T-cell (primary cell): ENCODE measurements around the gene AGAP1. TPM values are rescaled to one million over a fixed set of nuclear protein-coding genes. Genes with fewer than 3 reads are reported as not detected.

Source experiments
- ATAC-seq, 4 experiments: fragments of 200-7000 bp in 3 of 4; fragments of 150-1000 bp in 1 of 4; cut with Tn5 transposase; replicated peaks in 1 of 4; 1 replicate in 3 of 4; 2 replicates in 1 of 4; pipeline ENCODE4 v1.10.0; 2021; ENCODE audit warnings: moderate library complexity in 3 of 4, mild to moderate bottlenecking in 2 of 4, moderate number of reproducible peaks in 1 of 4
- CTCF ChIA-PET, 2 donors: fragments of 300-600 bp; sonication (Branson Sonifier 250); formaldehyde crosslinking; loops; one replicate each; lab custom pipeline; 2022; ENCODE audit warnings: antibody characterized with exemption in 2 of 2; lab: Charles Lee
- POLR2A ChIA-PET, 2 donors: fragments of 300-600 bp; sonication (Branson Sonifier 250); formaldehyde crosslinking; loops; one replicate each; lab custom pipeline; 2022; ENCODE audit warnings: antibody characterized with exemption in 2 of 2; lab: Charles Lee
- DNase-seq, 35 experiments: peaks; one replicate each; pipeline versions ENCODE4 v3.0.0 to v3.0.0-alpha.2; 2013 to 2023
- H3K27ac ChIP-seq: one replicate; pipeline ENCODE4 v1.5.1; 2013; ENCODE audit warnings: low read length
- H3K27me3 ChIP-seq, 2 experiments: replicated peaks in 1 of 2; 1 replicate in 1 of 2; 2 replicates in 1 of 2; pipeline versions ENCODE4 v1.6.1 to v1.7.0; 2013; ENCODE audit warnings: low read length in 1 of 2, mixed read lengths in 1 of 2; ENCODE audit not compliant: control insufficient read depth in 2 of 2, insufficient read depth in 2 of 2; ENCODE audit errors: extremely low read depth in 1 of 2
- H3K36me3 ChIP-seq, 2 donors: 1 replicate in 1 of 2; 2 replicates in 1 of 2; pipeline versions ENCODE4 v1.6.1 to v1.7.0; 2013; ENCODE audit warnings: low read length in 1 of 2; ENCODE audit not compliant: control insufficient read depth in 2 of 2, insufficient read depth in 1 of 2; ENCODE audit errors: extremely low read depth in 1 of 2
- H3K4me1 ChIP-seq, 2 experiments: 1 replicate in 1 of 2; 2 replicates in 1 of 2; pipeline versions ENCODE4 v1.6.1 to v1.7.0; 2013; ENCODE audit warnings: low read length in 2 of 2, mixed read lengths in 1 of 2; ENCODE audit not compliant: insufficient read depth in 2 of 2, control insufficient read depth in 1 of 2; ENCODE audit errors: extremely low read depth in 1 of 2
- H3K4me3 ChIP-seq, 2 donors: 1 replicate in 1 of 2; 2 replicates in 1 of 2; pipeline versions ENCODE4 v1.5.1 to v1.7.0; 2013; ENCODE audit warnings: mild to moderate bottlenecking in 2 of 2, low read length in 1 of 2, moderate library complexity in 1 of 2; ENCODE audit not compliant: control insufficient read depth in 1 of 2; ENCODE audit errors: extremely low read depth in 1 of 2
- H3K9me3 ChIP-seq: 2 replicates; pipeline ENCODE4 v1.7.0; 2013
- H3K27ac Mint-ChIP-seq, 2 donors: one replicate each; pipeline ENCODE4 v1.8.0; 2020 to 2021; ENCODE audit warnings: mild to moderate bottlenecking in 2 of 2, mixed read lengths in 2 of 2
- H3K27me3 Mint-ChIP-seq, 2 donors: one replicate each; pipeline ENCODE4 v1.8.0; 2021 to 2022; ENCODE audit warnings: mixed read lengths in 2 of 2
- H3K36me3 Mint-ChIP-seq: one replicate; pipeline ENCODE4 v1.8.0; 2021; ENCODE audit warnings: mixed read lengths
- H3K4me1 Mint-ChIP-seq, 3 donors: one replicate each; pipeline ENCODE4 v1.8.0; 2020 to 2022; ENCODE audit warnings: mixed read lengths in 3 of 3, mild to moderate bottlenecking in 1 of 3
- H3K4me3 Mint-ChIP-seq, 3 donors: one replicate each; pipeline ENCODE4 v1.8.0; 2020 to 2022; ENCODE audit warnings: mild to moderate bottlenecking in 3 of 3, mixed read lengths in 3 of 3, moderate library complexity in 3 of 3
- H3K9me3 Mint-ChIP-seq, 3 donors: one replicate each; pipeline ENCODE4 v1.8.0; 2020 to 2022; ENCODE audit warnings: mixed read lengths in 3 of 3
- WGBS: methylation state at CpG from one replicate; pipeline ENCODE4 v1.1.5; 2013; ENCODE audit warnings: missing lambda C conversion rate; ENCODE audit not compliant: insufficient coverage; 5-methylcytosine and 5-hydroxymethylcytosine counted together
- total RNA-seq, 35 experiments: library from RNA in 6 of 35; stranded (reverse) in 6 of 35; fragments of 120-200 nt in 1 of 35; gene quantifications; one replicate each; pipeline versions ENCODE4 v1.2.1 to v1.2.4 and lab custom pipeline; 2013 to 2026

Gene AGAP1
- total RNA-seq, 5 donors from 2014 or later (not counting 1 experiment from before 2014, with no cell fraction given): 3.9 to 15.6 (median 5.2) TPM

- Histone ChIP-seq H3K4me1 (peaks cover 0 to 16% of the 10 kb centered on the region in 2 experiments), H3K27ac (no peak overlapping the region), H3K4me3 (no peak overlapping the region), H3K27me3 (peaks cover 18 to 80% of the 10 kb centered on the region in 2 experiments), H3K9me3 (no peaks in the 10 kb centered on the region), H3K36me3 (no peaks in the 10 kb centered on the region)
- H3K27ac Mint-ChIP-seq: no peak overlapping the region
- H3K4me3 Mint-ChIP-seq: peak overlapping the region in 1 of 3 donors; percentile 59
- H3K4me1 Mint-ChIP-seq: peaks cover 5 to 32% (median 23%) of the 10 kb centered on the region in 3 donors
- no peaks in the 10 kb centered on the region for H3K36me3 Mint-ChIP-seq
- peaks cover 40 to 64% of the 10 kb centered on the region in 2 donors for H3K27me3 Mint-ChIP-seq
- DNase-seq (no peak), ATAC-seq (no peak)
- WGBS: 6% methylated on average over 23 of the region's 29 CpGs
- ChIA-PET CTCF (no interaction called here), POLR2A (no interaction called here)
- H3K9me3 Mint-ChIP-seq: no peaks in the 10 kb centered on the region
Measured at GRCh38 chr2:236166796-236167296, 673.0 kb downstream of the AGAP1 start.

- Histone ChIP-seq H3K9me3 (no peaks in the 10 kb centered on the region), H3K36me3 (no peaks in the 10 kb centered on the region), H3K4me1 (peaks cover 0 to 16% of the 10 kb centered on the region in 2 experiments), H3K4me3 (no peak overlapping the region), H3K27me3 (peaks cover 23 to 77% of the 10 kb centered on the region in 2 experiments), H3K27ac (no peak overlapping the region)
- Mint-ChIP-seq H3K4me1 (peaks cover 5 to 35% (median 26%) of the 10 kb centered on the region in 3 donors), H3K36me3 (no peaks in the 10 kb centered on the region), H3K9me3 (no peaks in the 10 kb centered on the region), H3K27ac (no peak overlapping the region), H3K27me3 (peaks cover 40 to 61% of the 10 kb centered on the region in 2 donors), H3K4me3 (no peak overlapping the region)
- DNase-seq (no peak), ATAC-seq (no peak)
- 8% methylated on average over 109 of the region's 112 CpGs for WGBS
- CTCF ChIA-PET: no interaction called here
- POLR2A ChIA-PET: no interaction called here
Measured at GRCh38 chr2:236167297-236168109, 673.7 kb downstream of the AGAP1 start.

- WGBS: 10% methylated on average over 97 of the region's 105 CpGs
- no peak for DNase-seq
- Histone ChIP-seq H3K27me3 (peaks cover 23 to 76% of the 10 kb centered on the region in 2 experiments), H3K4me3 (no peak within 1 kb of the TSS), H3K4me1 (peaks cover 0 to 16% of the 10 kb centered on the region in 2 experiments), H3K27ac (no peak within 1 kb of the TSS), H3K9me3 (no peaks in the 10 kb centered on the region), H3K36me3 (no peaks in the 10 kb centered on the region)
- H3K27ac Mint-ChIP-seq: no peak within 1 kb of the TSS
- H3K4me1 Mint-ChIP-seq: peaks cover 5 to 32% (median 24%) of the 10 kb centered on the region in 3 donors
- no peak for ATAC-seq
- ChIA-PET CTCF (no interaction called here), POLR2A (no interaction called here)
- no peaks in the 10 kb centered on the region for H3K36me3 Mint-ChIP-seq
- no peak within 1 kb of the TSS for H3K4me3 Mint-ChIP-seq
- H3K27me3 Mint-ChIP-seq: peaks cover 40 to 57% of the 10 kb centered on the region in 2 donors
- H3K9me3 Mint-ChIP-seq: no peaks in the 10 kb centered on the region
Measured at GRCh38 chr2:236168110-236169080, 674.6 kb downstream of the AGAP1 start, which contains the start of gene GBX2. Gene GBX2, minus strand, starts transcription at chr2:236168386. Its CDS starts 415 bp downstream, at chr2:236167971.

- Mint-ChIP-seq H3K4me1 (peaks cover 8 to 32% (median 24%) of the 10 kb centered on the region in 3 donors), H3K27ac (no peak overlapping the region), H3K4me3 (no peak overlapping the region), H3K36me3 (no peaks in the 10 kb centered on the region), H3K9me3 (no peaks in the 10 kb centered on the region), H3K27me3 (peaks cover 47 to 65% of the 10 kb centered on the region in 2 donors)
- POLR2A ChIA-PET: no interaction called here
- no peak for DNase-seq
- Histone ChIP-seq H3K4me1 (peaks cover 0 to 11% of the 10 kb centered on the region in 2 experiments), H3K27ac (no peak overlapping the region), H3K9me3 (no peaks in the 10 kb centered on the region), H3K27me3 (peaks cover 27 to 75% of the 10 kb centered on the region in 2 experiments), H3K36me3 (no peaks in the 10 kb centered on the region), H3K4me3 (no peak overlapping the region)
- CTCF ChIA-PET: interaction anchor here in 1 of 2 donors (0.5 kb wide), 1 partner anchor 191 kb away, joined by 7 read pairs; no protein-coding TSS in a partner anchor
- WGBS: 12% methylated on average over 24 of the region's 36 CpGs
- no peak for ATAC-seq
Measured at GRCh38 chr2:236169151-236169721, 675.4 kb downstream of the AGAP1 start.

DNA sequence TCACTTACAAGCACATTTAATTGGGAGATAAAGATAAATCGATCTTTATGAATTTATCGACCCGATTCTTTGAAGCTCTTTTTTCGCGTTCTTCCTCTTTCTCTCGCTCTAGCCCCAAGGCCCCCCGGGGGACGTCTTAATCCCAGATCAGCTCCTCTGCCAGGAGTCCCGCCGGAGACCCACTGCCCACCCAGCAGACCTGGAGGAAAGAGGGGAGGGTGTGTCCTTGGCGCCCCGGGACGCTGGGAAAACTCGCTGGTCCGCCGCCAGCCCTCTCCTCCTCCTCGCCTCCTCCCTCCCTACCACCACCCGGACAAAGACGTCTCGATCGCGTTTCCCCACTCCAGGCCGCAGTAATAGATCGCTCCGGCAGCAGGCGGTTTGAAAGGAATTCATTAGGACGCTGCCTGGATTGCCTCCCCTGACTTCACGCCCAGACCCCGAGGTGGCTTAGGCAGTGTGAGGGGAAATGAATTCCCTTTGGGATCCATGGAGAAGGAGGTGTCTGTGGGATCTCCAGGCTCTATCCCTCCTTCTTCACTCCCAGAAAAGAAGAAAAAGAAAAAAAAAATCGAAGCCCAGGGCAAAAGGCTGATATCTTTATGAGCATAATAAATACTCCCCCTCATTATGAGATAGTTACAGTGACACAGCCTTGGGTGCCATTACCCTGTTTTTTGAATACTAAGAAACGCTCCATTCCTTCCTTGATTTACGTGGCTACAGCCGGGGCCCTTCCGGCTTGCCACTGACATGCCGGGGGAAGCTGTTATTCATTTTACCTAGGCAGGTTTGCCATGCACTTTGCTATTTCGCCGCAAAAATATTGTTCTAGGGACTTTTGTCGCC is 676.1 kb downstream of the AGAP1 start:
- Mint-ChIP-seq H3K27ac (no peak overlapping the region), H3K36me3 (no peaks in the 10 kb centered on the region), H3K4me1 (peaks cover 7 to 28% (median 20%) of the 10 kb centered on the region in 3 donors), H3K9me3 (no peaks in the 10 kb centered on the region), H3K4me3 (peak overlapping the region in 1 of 3 donors; percentile 19), H3K27me3 (peaks cover 49 to 69% of the 10 kb centered on the region in 2 donors)
- ATAC-seq: no peak
- H3K27ac ChIP-seq: no peak overlapping the region
- no peak for DNase-seq
- 3% methylated on average over 5 of the region's 38 CpGs for WGBS
- no peaks in the 10 kb centered on the region for H3K9me3 ChIP-seq
- H3K4me1 ChIP-seq: peaks cover 0 to 10% of the 10 kb centered on the region in 2 experiments
- no peak overlapping the region for H3K4me3 ChIP-seq
- ChIA-PET POLR2A (no interaction called here), CTCF (no interaction called here)
- no peaks in the 10 kb centered on the region for H3K36me3 ChIP-seq
- peaks cover 28 to 74% of the 10 kb centered on the region in 2 experiments for H3K27me3 ChIP-seq
